MM.1S (cell line): ENCODE results near the gene TMEM178B.

Experiments used
- CTCF ChIP-seq: fragments of 300-600 bp; sonication (generic); IDR thresholded peaks from 2 replicates; pipeline ENCODE4 v1.5.1; 2016; ENCODE audit warnings: antibody characterized with exemption, low read length, mixed read lengths
- EZH2 ChIP-seq: fragments of 300-600 bp; sonication (generic); optimal IDR thresholded peaks from 2 replicates; pipeline ENCODE3; 2017; ENCODE audit warnings: low read depth, mild to moderate bottlenecking, antibody characterized with exemption, low read length, mixed read lengths
- EZH2phosphoT487 ChIP-seq: fragments of 300-600 bp; sonication (generic); IDR thresholded peaks from 2 replicates; pipeline ENCODE4 v1.6.1; 2018; ENCODE audit warnings: antibody characterized with exemption, low read length

- no peak for TF ChIP-seq CTCF
- no peak for TF ChIP-seq EZH2
- no peak for TF ChIP-seq EZH2phosphoT487
These were observed 110.8 kb downstream of the TMEM178B start for GRCh38 chr7:141184532-141185190.
